ENCODE data around the gene LLGL2. TPM values are rescaled to one million over a fixed set of nuclear protein-coding genes. Genes with fewer than 3 reads are reported as not detected.

LLGL2 gene
- total RNA-seq, 5 donors from 2014 or later (not counting 1 experiment from before 2014, with no cell fraction given) = 31.2 to 75.7 (median 53.4) TPM

- no peak for ATAC-seq (replicated peaks in 1 of 4)
- peaks cover 0 to 7% of the 10 kb centered on the region in 2 experiments for H3K27me3 ChIP-seq (replicated peaks in 1 of 2; ENCODE audit: control insufficient read depth in 2 of 2, extremely low read depth in 1 of 2, insufficient read depth in 2 of 2, low read length in 1 of 2)
- Mint-ChIP-seq H3K4me1 (peaks cover 0 to 6% (median 0%) of the 10 kb centered on the region in 3 donors), H3K27me3 (no peaks in the 10 kb centered on the region), H3K9me3 (no peaks in the 10 kb centered on the region), H3K36me3 (no peaks in the 10 kb centered on the region), H3K4me3 (no peak overlapping the region), H3K27ac (no peak overlapping the region)
- no peaks in the 10 kb centered on the region for H3K4me1 ChIP-seq (ENCODE audit: control insufficient read depth in 1 of 2, extremely low read depth in 1 of 2, insufficient read depth in 2 of 2, low read length in 2 of 2)
- H3K4me3 ChIP-seq (ENCODE audit: control insufficient read depth in 1 of 2, extremely low read depth in 1 of 2, low read length in 1 of 2) = no peak overlapping the region
- WGBS (ENCODE audit: insufficient coverage) = 88% methylated on average over 12 of the region's 15 CpGs
- H3K36me3 ChIP-seq (ENCODE audit: control insufficient read depth in 2 of 2, extremely low read depth in 1 of 2, insufficient read depth in 1 of 2, low read length in 1 of 2) = peaks cover 10 to 30% of the 10 kb centered on the region in 2 donors
- H3K27ac ChIP-seq (ENCODE audit: low read length) = no peak overlapping the region
- ChIA-PET CTCF (no interaction called here), POLR2A (no interaction called here)
- H3K9me3 ChIP-seq = no peaks in the 10 kb centered on the region
- DNase-seq = no peak
Measured at GRCh38 chr17:75622771-75623273, 97.3 kb downstream of the LLGL2 start.

DNA sequence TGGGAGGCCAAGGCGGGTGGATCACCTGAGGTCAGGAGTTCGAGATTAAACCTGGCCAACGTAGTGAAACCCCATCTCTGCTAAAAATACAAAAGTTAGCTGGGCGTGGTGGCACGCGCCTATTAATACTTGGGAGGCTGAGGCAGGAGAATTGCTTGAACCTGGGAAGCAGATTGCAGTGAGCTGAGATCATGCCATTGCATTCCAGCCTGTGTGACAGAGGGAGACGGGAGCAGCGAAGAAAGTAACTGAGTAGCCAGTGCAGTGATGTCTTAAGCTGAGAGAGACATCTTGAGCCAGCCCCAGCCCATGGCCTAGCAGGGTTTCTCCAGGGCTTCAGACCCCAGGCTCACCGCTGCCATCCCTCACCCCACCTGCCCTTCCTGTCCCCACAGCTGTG lies 97.9 kb downstream of the LLGL2 start:
- Mint-ChIP-seq H3K9me3 (no peaks in the 10 kb centered on the region), H3K4me3 (no peak overlapping the region), H3K36me3 (no peaks in the 10 kb centered on the region), H3K27me3 (no peaks in the 10 kb centered on the region), H3K27ac (no peak overlapping the region), H3K4me1 (peaks cover 0 to 6% (median 0%) of the 10 kb centered on the region in 3 donors)
- DNase-seq = no peak
- no peak overlapping the region for H3K27ac ChIP-seq (ENCODE audit: low read length)
- POLR2A ChIA-PET = no interaction called here
- CTCF ChIA-PET = no interaction called here
- H3K4me1 ChIP-seq (ENCODE audit: control insufficient read depth in 1 of 2, extremely low read depth in 1 of 2, insufficient read depth in 2 of 2, low read length in 2 of 2) = no peaks in the 10 kb centered on the region
- no peak for ATAC-seq (replicated peaks in 1 of 4)
- peaks cover 0 to 3% of the 10 kb centered on the region in 2 experiments for H3K27me3 ChIP-seq (replicated peaks in 1 of 2; ENCODE audit: control insufficient read depth in 2 of 2, extremely low read depth in 1 of 2, insufficient read depth in 2 of 2, low read length in 1 of 2)
- H3K4me3 ChIP-seq (ENCODE audit: control insufficient read depth in 1 of 2, extremely low read depth in 1 of 2, low read length in 1 of 2) = no peak overlapping the region
- H3K36me3 ChIP-seq (ENCODE audit: control insufficient read depth in 2 of 2, extremely low read depth in 1 of 2, insufficient read depth in 1 of 2, low read length in 1 of 2) = peaks cover 10 to 30% of the 10 kb centered on the region in 2 donors
- no peaks in the 10 kb centered on the region for H3K9me3 ChIP-seq
- WGBS (ENCODE audit: insufficient coverage) = 97% methylated on average over 5 of the region's 9 CpGs

DNA sequence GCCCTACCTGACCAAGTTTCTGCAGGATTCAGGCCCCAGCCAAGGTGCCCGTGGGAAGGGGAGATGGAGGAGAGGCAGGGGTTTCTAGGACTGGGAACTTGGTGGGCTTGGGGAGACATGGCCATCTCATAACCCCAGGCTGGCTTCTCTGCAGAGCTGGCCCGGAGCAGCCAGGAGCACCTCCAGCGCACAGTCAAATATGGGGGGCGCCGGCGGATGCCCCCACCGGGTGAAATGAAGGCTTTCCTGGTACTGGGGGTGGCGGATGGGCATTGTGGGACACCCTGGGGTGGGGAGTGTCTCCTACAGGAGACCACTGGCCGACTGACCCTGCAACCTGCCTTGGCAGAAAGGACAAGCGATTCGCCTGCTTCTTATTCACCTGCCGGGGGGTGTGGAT lies 98.5 kb downstream of the LLGL2 start:
- Mint-ChIP-seq H3K9me3 (no peaks in the 10 kb centered on the region), H3K4me3 (no peak overlapping the region), H3K4me1 (peaks cover 0 to 6% (median 0%) of the 10 kb centered on the region in 3 donors), H3K27ac (no peak overlapping the region), H3K27me3 (no peaks in the 10 kb centered on the region), H3K36me3 (no peaks in the 10 kb centered on the region)
- WGBS (ENCODE audit: insufficient coverage) = 80% methylated on average over 1 of the region's 12 CpGs
- CTCF ChIA-PET = no interaction called here
- ATAC-seq (replicated peaks in 1 of 4) (no peak), DNase-seq (no peak)
- Histone ChIP-seq H3K27me3 (replicated peaks in 1 of 2; ENCODE audit: control insufficient read depth in 2 of 2, extremely low read depth in 1 of 2, insufficient read depth in 2 of 2, low read length in 1 of 2) (peaks cover 0 to 1% of the 10 kb centered on the region in 2 experiments), H3K27ac (ENCODE audit: low read length) (no peak overlapping the region), H3K9me3 (no peaks in the 10 kb centered on the region), H3K4me1 (ENCODE audit: control insufficient read depth in 1 of 2, extremely low read depth in 1 of 2, insufficient read depth in 2 of 2, low read length in 2 of 2) (no peaks in the 10 kb centered on the region), H3K36me3 (ENCODE audit: control insufficient read depth in 2 of 2, extremely low read depth in 1 of 2, insufficient read depth in 1 of 2, low read length in 1 of 2) (peaks cover 10 to 29% of the 10 kb centered on the region in 2 donors), H3K4me3 (ENCODE audit: control insufficient read depth in 1 of 2, extremely low read depth in 1 of 2, low read length in 1 of 2) (no peak overlapping the region)
- POLR2A ChIA-PET = no interaction called here

Other genes starting within 250 kb of the LLGL2 start
- 10 to 100 TPM; 12.4 to 30.1 (median 25.9) TPM for gene SLC25A19, start 236.3 kb upstream of the LLGL2 start, total RNA-seq
- 100 to 1,000 TPM; 103 to 133 (median 130) TPM for gene GRB2, start 120.0 kb upstream of the LLGL2 start, total RNA-seq
- gene TMEM94, start 69.1 kb upstream of the LLGL2 start, total RNA-seq = 100 to 1,000 TPM in 3 of 5 donors, 10 to 100 TPM in 2; 78.5 to 125 (median 105) TPM
- under 1 TPM; 0.28 to 0.88 (median 0.85) TPM for gene CASKIN2, start 10.2 kb upstream of the LLGL2 start, total RNA-seq
- gene TSEN54, start 9.2 kb upstream of the LLGL2 start, total RNA-seq = 10 to 100 TPM; 54.9 to 94.7 (median 67.6) TPM
- gene MYO15B, start 62.1 kb downstream of the LLGL2 start, total RNA-seq = 100 to 1,000 TPM; 171 to 382 (median 273) TPM
- gene SMIM5, start 107.7 kb downstream of the LLGL2 start, total RNA-seq = 1 to 10 TPM in 2 of 5 donors, under 1 TPM in 3; 0.35 to 2.2 (median 0.82) TPM
- gene RECQL5, start 141.5 kb downstream of the LLGL2 start, total RNA-seq = 10 to 100 TPM; 38.0 to 75.0 (median 61.9) TPM
- 100 to 1,000 TPM; 124 to 191 (median 128) TPM for gene SAP30BP, start 141.6 kb downstream of the LLGL2 start, total RNA-seq
- gene ITGB4, start 195.8 kb downstream of the LLGL2 start, total RNA-seq = 1 to 10 TPM in 4 of 5 donors, under 1 TPM in 1; 0.68 to 1.6 (median 1.5) TPM
- 10 to 100 TPM in 4 of 5 donors, 1 to 10 TPM in 1; 8.4 to 35.7 (median 26.7) TPM for gene GALK1, start 239.5 kb downstream of the LLGL2 start, total RNA-seq

Measured in T-cell (primary cell).